Activated CD4-positive, alpha-beta T cell treated with anti-CD3 and anti-CD28 coated beads for 4 hours (primary cell): Measurements from ENCODE around the gene RIC1.
A peak's percentile ranks its signal among the peaks of the same experiment; 100 is the strongest.
"Not testable (repeated sequence)": the region's sequence is repeated elsewhere in the genome, so short reads cannot be mapped to it uniquely, and the experiment has no call there.

Source experiments
- DNase-seq, 2 donors: peaks; one replicate each; pipeline ENCODE4 v3.0.0-alpha.2; 2020

RIC1 gene

GRCh38 chr9:5622016-5622415 lies 6.9 kb upstream of the RIC1 start:
- DNase-seq = no peak

GRCh38 chr9:5624655-5625054 lies 4.3 kb upstream of the RIC1 start:
- no peak for DNase-seq

GRCh38 chr9:5626727-5627634 lies 1.9 kb upstream of the RIC1 start:
- DNase-seq = peak; percentile 18 to 21

- DNase-seq = not testable (repeated sequence)
Measured at GRCh38 chr9:5627686-5628085, 1.2 kb upstream of the RIC1 start.

GRCh38 chr9:5628183-5628529 lies 751 bp upstream of the RIC1 start:
- DNase-seq = no peak

- peak; percentile 25 to 42 for DNase-seq
Measured at GRCh38 chr9:5629312-5630080, 589 bp downstream of the RIC1 start.

GRCh38 chr9:5630081-5630507 lies 1.2 kb downstream of the RIC1 start:
- no peak for DNase-seq

GRCh38 chr9:5631026-5631425 lies 2.1 kb downstream of the RIC1 start:
- no peak for DNase-seq

GRCh38 chr9:5632540-5632939 lies 3.6 kb downstream of the RIC1 start:
- no peak for DNase-seq

- DNase-seq = no peak
Measured at GRCh38 chr9:5633243-5633642, 4.3 kb downstream of the RIC1 start.

- DNase-seq = no peak
Measured at GRCh38 chr9:5635390-5635789, 6.5 kb downstream of the RIC1 start.

- DNase-seq = no peak
Measured at GRCh38 chr9:5639816-5640215, 10.9 kb downstream of the RIC1 start.

GRCh38 chr9:5642170-5642569 lies 13.3 kb downstream of the RIC1 start:
- DNase-seq = no peak

- DNase-seq = no peak
Measured at GRCh38 chr9:5643005-5643624, 14.2 kb downstream of the RIC1 start.

- DNase-seq = no peak
Measured at GRCh38 chr9:5644501-5644900, 15.6 kb downstream of the RIC1 start.

- no peak for DNase-seq
Measured at GRCh38 chr9:5646116-5646515, 17.2 kb downstream of the RIC1 start.

- DNase-seq = no peak
Measured at GRCh38 chr9:5650356-5651105, 21.6 kb downstream of the RIC1 start.

GRCh38 chr9:5651246-5651645 lies 22.3 kb downstream of the RIC1 start:
- no peak for DNase-seq

GRCh38 chr9:5652821-5653220 lies 23.9 kb downstream of the RIC1 start:
- DNase-seq = no peak

- not testable (repeated sequence) for DNase-seq
Measured at GRCh38 chr9:5662804-5663203, 33.9 kb downstream of the RIC1 start.

- DNase-seq = no peak
Measured at GRCh38 chr9:5665059-5665458, 36.2 kb downstream of the RIC1 start.

GRCh38 chr9:5667391-5667790 lies 38.5 kb downstream of the RIC1 start:
- DNase-seq = no peak

- DNase-seq = no peak
Measured at GRCh38 chr9:5670079-5670478, 41.2 kb downstream of the RIC1 start.
